ENCODE measurements around the gene KDM3B.

KDM3B gene

GRCh38 chr5:138408023-138408422 is 55.5 kb downstream of the KDM3B start:
- DNase-seq (ENCODE audit: low read depth) = no peak

- DNase-seq (ENCODE audit: low read depth) = peak; percentile 3
Observed at GRCh38 chr5:138410996-138411640, 58.6 kb downstream of the KDM3B start.

- DNase-seq (ENCODE audit: low read depth) = no peak
Observed at GRCh38 chr5:138418444-138418843, 66.0 kb downstream of the KDM3B start.

GRCh38 chr5:138425079-138425478 is 72.6 kb downstream of the KDM3B start:
- DNase-seq (ENCODE audit: low read depth) = no peak

GRCh38 chr5:138435943-138436342 is 83.5 kb downstream of the KDM3B start:
- DNase-seq (ENCODE audit: low read depth) = no peak

GRCh38 chr5:138438003-138438723 is 85.7 kb downstream of the KDM3B start:
- no peak for DNase-seq (ENCODE audit: low read depth)

GRCh38 chr5:138438724-138439476 is 86.4 kb downstream of the KDM3B start, which contains the start of gene REEP2:
Gene REEP2 (plus strand): TSS chr5:138439057. CDS start chr5:138439209, 152 bp downstream.
- DNase-seq (ENCODE audit: low read depth) = no peak

GRCh38 chr5:138439477-138440158 is 87.1 kb downstream of the KDM3B start:
- no peak for DNase-seq (ENCODE audit: low read depth)

- no peak for DNase-seq (ENCODE audit: low read depth)
Observed at GRCh38 chr5:138440159-138441073, 87.9 kb downstream of the KDM3B start.

GRCh38 chr5:138441221-138441620 is 88.7 kb downstream of the KDM3B start:
- DNase-seq (ENCODE audit: low read depth) = no peak

- DNase-seq (ENCODE audit: low read depth) = no peak
Observed at GRCh38 chr5:138444078-138444773, 91.7 kb downstream of the KDM3B start.

- DNase-seq (ENCODE audit: low read depth) = no peak
Observed at GRCh38 chr5:138444774-138445546, 92.5 kb downstream of the KDM3B start.

GRCh38 chr5:138445547-138446271 is 93.2 kb downstream of the KDM3B start:
- DNase-seq (ENCODE audit: low read depth) = no peak

GRCh38 chr5:138448070-138448469 is 95.6 kb downstream of the KDM3B start:
- no peak for DNase-seq (ENCODE audit: low read depth)

- DNase-seq (ENCODE audit: low read depth) = no peak
Observed at GRCh38 chr5:138448481-138449398, 96.3 kb downstream of the KDM3B start.

- DNase-seq (ENCODE audit: low read depth) = no peak
Observed at GRCh38 chr5:138449501-138450239, 97.2 kb downstream of the KDM3B start.

GRCh38 chr5:138450971-138451370 is 98.5 kb downstream of the KDM3B start:
- DNase-seq (ENCODE audit: low read depth) = no peak
